ENCODE results near the gene SLITRK3.

GRCh38 chr3:165158011-165158410 lies 38.2 kb downstream of the SLITRK3 start:
- TF ChIP-seq CTCF (IDR thresholded peaks at IDR 0.05) (no peak), ZFX (IDR thresholded peaks at IDR 0.05; ENCODE audit: borderline replicate concordance) (no peak)

All from 22Rv1 (cell line).